ENCODE data around the gene CYP2C8. TPM values are rescaled to one million over a fixed set of nuclear protein-coding genes. Genes with fewer than 3 reads are reported as not detected.
"Not testable (repeated sequence)": the region's sequence is repeated elsewhere in the genome, so short reads cannot be mapped to it uniquely, and the experiment has no call there.

Gene CYP2C8
- 1,524 TPM for total RNA-seq

- DNase-seq (ENCODE audit: low spot score) (no peak), ATAC-seq (peak; percentile 57)
These were observed at the start of gene CYP2C8 for GRCh38 chr10:95069286-95069685. CYP2C8 (minus strand) TSS chr10:95069497; CDS start chr10:95069402, 95 bp downstream.

GRCh38 chr10:95116869-95117269 lies 47.6 kb upstream of the CYP2C8 start:
- ATAC-seq (peak; percentile 85), DNase-seq (ENCODE audit: low spot score) (no peak)

- DNase-seq (ENCODE audit: low spot score); ATAC-seq: not testable (repeated sequence)
These were observed 41.5 kb upstream of the CYP2C8 start for GRCh38 chr10:95110823-95111222.

GRCh38 chr10:95097805-95098204 lies 28.5 kb upstream of the CYP2C8 start:
- ATAC-seq, result peak; percentile 82
- no peak for DNase-seq (ENCODE audit: low spot score)

- no peak for DNase-seq (ENCODE audit: low spot score)
- peak; percentile 36 for ATAC-seq
These were observed 26.8 kb upstream of the CYP2C8 start for GRCh38 chr10:95096143-95096542.

- not testable (repeated sequence) for DNase-seq (ENCODE audit: low spot score); ATAC-seq
These were observed 10.3 kb upstream of the CYP2C8 start for GRCh38 chr10:95079626-95080025.

GRCh38 chr10:95077556-95077955 lies 8.3 kb upstream of the CYP2C8 start:
- ATAC-seq, result no peak
- DNase-seq (ENCODE audit: low spot score), result no peak

- DNase-seq (ENCODE audit: low spot score), result peak; percentile 62
- ATAC-seq, result peak; percentile 62
These were observed 1.9 kb upstream of the CYP2C8 start for GRCh38 chr10:95071107-95071660.

GRCh38 chr10:95064125-95064524 lies 5.2 kb downstream of the CYP2C8 start:
- ATAC-seq; DNase-seq (ENCODE audit: low spot score): not testable (repeated sequence)

GRCh38 chr10:95056744-95057363 lies 12.4 kb downstream of the CYP2C8 start:
- ATAC-seq (peak; percentile 64), DNase-seq (ENCODE audit: low spot score) (no peak)

GRCh38 chr10:95049919-95050318 lies 19.4 kb downstream of the CYP2C8 start:
- ATAC-seq (peak; percentile 19), DNase-seq (ENCODE audit: low spot score) (no peak)

- peak; percentile 44 for DNase-seq (ENCODE audit: low spot score)
These were observed 21.1 kb downstream of the CYP2C8 start for GRCh38 chr10:95048206-95048605.

GRCh38 chr10:95039281-95039680 lies 30.0 kb downstream of the CYP2C8 start:
- ATAC-seq, result no peak
- DNase-seq (ENCODE audit: low spot score), result no peak

More at GRCh38 chr10:95048206-95048605, 21.1 kb downstream of the CYP2C8 start:
- peak; percentile 12 for ATAC-seq

GRCh38 chr10:95035332-95036295 lies 33.7 kb downstream of the CYP2C8 start:
- ATAC-seq, result peak; percentile 36
- DNase-seq (ENCODE audit: low spot score), result peak; percentile 47

- no peak for DNase-seq (ENCODE audit: low spot score)
- no peak for ATAC-seq
These were observed 34.9 kb downstream of the CYP2C8 start for GRCh38 chr10:95034401-95034800.

GRCh38 chr10:95031656-95032055 lies 37.6 kb downstream of the CYP2C8 start:
- DNase-seq (ENCODE audit: low spot score) (no peak), ATAC-seq (no peak)

- DNase-seq (ENCODE audit: low spot score) (no peak), ATAC-seq (no peak)
These were observed 42.8 kb downstream of the CYP2C8 start for GRCh38 chr10:95026461-95026860.

- DNase-seq (ENCODE audit: low spot score) (no peak), ATAC-seq (no peak)
These were observed 71.5 kb downstream of the CYP2C8 start for GRCh38 chr10:94997741-94998174.

GRCh38 chr10:94992811-94993210 lies 76.5 kb downstream of the CYP2C8 start:
- DNase-seq (ENCODE audit: low spot score), result no peak
- peak; percentile 6 for ATAC-seq

- DNase-seq (ENCODE audit: low spot score) (peak; percentile 66), ATAC-seq (peak; percentile 70)
These were observed 77.9 kb downstream of the CYP2C8 start for GRCh38 chr10:94991243-94991888.

GRCh38 chr10:94989192-94989591 lies 80.1 kb downstream of the CYP2C8 start:
- ATAC-seq (no peak), DNase-seq (ENCODE audit: low spot score) (no peak)

All from left lobe of liver (tissue), 2 donors.